Measurements from ENCODE around the gene IFT172.

IFT172 gene

DNA sequence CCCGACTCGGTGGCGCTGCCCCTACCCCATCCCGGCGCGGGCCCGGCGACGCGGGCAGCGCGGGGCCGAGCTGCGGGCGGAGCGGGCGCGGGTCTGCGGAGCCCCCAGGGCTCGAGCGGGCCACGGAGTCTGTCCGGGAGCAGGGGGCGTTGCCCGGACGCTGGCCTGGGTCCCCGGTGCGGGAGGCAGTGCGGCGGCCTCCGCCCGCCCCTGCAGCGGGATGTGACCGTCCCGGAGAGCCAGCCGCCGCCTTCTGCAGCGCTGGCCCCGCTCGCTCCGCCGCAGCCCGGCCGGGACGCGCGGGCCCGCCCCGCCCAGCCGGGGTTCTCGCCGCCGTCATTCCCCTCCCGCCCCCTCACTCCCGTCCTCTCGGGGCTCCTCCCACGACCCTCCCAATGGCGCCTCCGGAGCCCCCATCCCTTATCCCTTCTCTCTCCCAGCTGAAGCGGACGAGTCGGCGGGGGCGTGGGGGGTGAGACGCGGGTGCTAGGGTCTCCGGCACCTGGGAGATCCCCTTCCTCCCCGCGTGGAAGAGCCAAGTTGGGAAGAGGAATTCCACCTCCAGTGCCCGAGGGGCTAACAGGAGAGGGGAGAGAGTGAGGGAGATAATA is 5.5 kb upstream of the IFT172 start, which contains the start of gene FNDC4:
Gene FNDC4 (minus strand): TSS at position 257 of the 611 bp plus-strand sequence. CDS start 521 bp downstream, outside the sequence.
- Histone ChIP-seq H3K27ac (ENCODE audit: low read length) (no peak within 1 kb of the TSS), H3K4me2 (ENCODE audit: insufficient read depth, low read length) (no peak within 1 kb of the TSS), H3K4me1 (ENCODE audit: insufficient read depth, low read length) (no peaks in the 10 kb centered on the region), H3K9me3 (ENCODE audit: insufficient read depth, low read length, severe bottlenecking) (no peaks in the 10 kb centered on the region), H3K9ac (ENCODE audit: low read depth, low read length) (no peak within 1 kb of the TSS), H3K4me3 (ENCODE audit: low read depth in 1 of 2, low read length in 2 of 2) (no peak within 1 kb of the TSS), H3K36me3 (ENCODE audit: insufficient read depth, low read length) (no peaks in the 10 kb centered on the region), H3K27me3 (ENCODE audit: insufficient read depth, low read length, poor library complexity) (peaks cover 8% of the 10 kb centered on the region), H2AFZ (ENCODE audit: low read depth, low read length) (no peak within 1 kb of the TSS), H3K79me2 (ENCODE audit: insufficient read depth, low read length) (no peaks in the 10 kb centered on the region), H4K20me1 (ENCODE audit: insufficient read depth, low read length) (no peaks in the 10 kb centered on the region)
- no peak for TF ChIP-seq EZH2 (IDR thresholded peaks at IDR 0.05; ENCODE audit: borderline replicate concordance, low read depth, low read length, severe bottlenecking)
- TF ChIP-seq, protein P1, sequence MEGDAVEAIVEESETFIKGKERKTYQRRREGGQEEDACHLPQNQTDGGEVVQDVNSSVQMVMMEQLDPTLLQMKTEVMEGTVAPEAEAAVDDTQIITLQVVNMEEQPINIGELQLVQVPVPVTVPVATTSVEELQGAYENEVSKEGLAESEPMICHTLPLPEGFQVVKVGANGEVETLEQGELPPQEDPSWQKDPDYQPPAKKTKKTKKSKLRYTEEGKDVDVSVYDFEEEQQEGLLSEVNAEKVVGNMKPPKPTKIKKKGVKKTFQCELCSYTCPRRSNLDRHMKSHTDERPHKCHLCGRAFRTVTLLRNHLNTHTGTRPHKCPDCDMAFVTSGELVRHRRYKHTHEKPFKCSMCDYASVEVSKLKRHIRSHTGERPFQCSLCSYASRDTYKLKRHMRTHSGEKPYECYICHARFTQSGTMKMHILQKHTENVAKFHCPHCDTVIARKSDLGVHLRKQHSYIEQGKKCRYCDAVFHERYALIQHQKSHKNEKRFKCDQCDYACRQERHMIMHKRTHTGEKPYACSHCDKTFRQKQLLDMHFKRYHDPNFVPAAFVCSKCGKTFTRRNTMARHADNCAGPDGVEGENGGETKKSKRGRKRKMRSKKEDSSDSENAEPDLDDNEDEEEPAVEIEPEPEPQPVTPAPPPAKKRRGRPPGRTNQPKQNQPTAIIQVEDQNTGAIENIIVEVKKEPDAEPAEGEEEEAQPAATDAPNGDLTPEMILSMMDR (IDR thresholded peaks at IDR 0.05; ENCODE audit: borderline replicate concordance, extremely low read depth, low read length, poor library complexity, severe bottlenecking) = no peak
- DNase-seq (no peak), ATAC-seq (ENCODE audit: insufficient read depth, low read depth) (no peak)

DNA sequence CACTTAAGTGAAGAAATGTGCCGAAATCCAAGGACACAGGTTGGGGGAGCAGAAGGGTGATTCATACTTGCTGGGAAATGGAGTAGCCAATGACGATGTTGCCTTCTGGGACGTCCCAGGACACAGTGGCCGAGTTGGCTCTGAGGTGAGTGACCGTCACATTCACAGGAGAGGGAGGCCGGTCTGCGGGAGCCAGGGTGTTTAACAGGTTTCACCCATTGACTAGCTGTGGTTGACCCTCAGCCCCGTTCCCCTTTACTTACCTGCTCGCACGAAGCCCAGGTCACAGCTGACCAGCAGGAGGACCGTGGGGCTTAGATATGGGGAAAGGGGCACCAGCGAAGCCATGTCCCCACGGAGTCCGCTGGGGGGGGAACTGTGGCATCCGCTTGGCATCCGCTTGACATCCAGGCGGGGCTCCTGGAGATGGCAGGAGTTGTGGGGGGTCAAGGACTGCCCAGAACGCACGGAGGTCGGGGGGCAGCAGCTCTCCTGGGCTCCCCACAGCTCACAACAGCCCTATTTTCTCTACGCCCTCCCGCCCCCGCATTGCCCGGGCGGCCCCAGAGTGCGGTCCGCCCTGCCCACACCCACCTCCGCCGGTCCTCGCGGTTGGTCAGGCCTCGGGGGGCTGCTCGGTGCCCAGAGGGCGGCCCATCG is 4.9 kb upstream of the IFT172 start:
- Histone ChIP-seq H3K4me3 (ENCODE audit: low read depth in 1 of 2, low read length in 2 of 2) (no peak overlapping the region), H3K36me3 (ENCODE audit: insufficient read depth, low read length) (no peaks in the 10 kb centered on the region), H3K27ac (ENCODE audit: low read length) (no peak overlapping the region), H3K79me2 (ENCODE audit: insufficient read depth, low read length) (no peaks in the 10 kb centered on the region), H3K4me1 (ENCODE audit: insufficient read depth, low read length) (no peaks in the 10 kb centered on the region), H2AFZ (ENCODE audit: low read depth, low read length) (no peak overlapping the region), H3K9me3 (ENCODE audit: insufficient read depth, low read length, severe bottlenecking) (no peaks in the 10 kb centered on the region), H4K20me1 (ENCODE audit: insufficient read depth, low read length) (no peaks in the 10 kb centered on the region), H3K9ac (ENCODE audit: low read depth, low read length) (no peak overlapping the region), H3K4me2 (ENCODE audit: insufficient read depth, low read length) (no peak overlapping the region), H3K27me3 (ENCODE audit: insufficient read depth, low read length, poor library complexity) (peaks cover 8% of the 10 kb centered on the region)
- ATAC-seq (ENCODE audit: insufficient read depth, low read depth) (no peak), DNase-seq (no peak)
- TF ChIP-seq EZH2 (IDR thresholded peaks at IDR 0.05; ENCODE audit: borderline replicate concordance, low read depth, low read length, severe bottlenecking) = no peak
- TF ChIP-seq, protein P1 (IDR thresholded peaks at IDR 0.05; ENCODE audit: borderline replicate concordance, extremely low read depth, low read length, poor library complexity, severe bottlenecking) = no peak

DNA sequence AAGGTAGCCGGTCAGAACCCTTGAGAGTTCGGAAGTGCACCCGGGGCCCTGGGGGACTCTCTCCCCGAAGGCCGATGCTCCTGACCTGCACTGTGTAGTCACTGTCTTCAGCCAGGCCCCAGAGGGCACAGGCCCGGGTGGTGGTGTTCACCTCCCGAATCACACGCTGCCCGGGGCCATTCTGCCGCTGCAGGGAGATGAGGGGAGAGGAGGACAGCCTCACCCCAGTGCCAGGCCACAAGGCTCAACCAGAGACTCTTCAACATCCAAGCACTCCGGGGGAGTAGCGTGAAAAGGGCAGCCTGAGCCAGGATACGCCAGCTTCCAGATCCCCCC is 4.4 kb upstream of the IFT172 start:
- Histone ChIP-seq H3K27me3 (ENCODE audit: insufficient read depth, low read length, poor library complexity) (peaks cover 8% of the 10 kb centered on the region), H4K20me1 (ENCODE audit: insufficient read depth, low read length) (no peaks in the 10 kb centered on the region), H3K9me3 (ENCODE audit: insufficient read depth, low read length, severe bottlenecking) (no peaks in the 10 kb centered on the region), H3K4me1 (ENCODE audit: insufficient read depth, low read length) (no peaks in the 10 kb centered on the region), H3K4me3 (ENCODE audit: low read depth in 1 of 2, low read length in 2 of 2) (no peak overlapping the region), H3K27ac (ENCODE audit: low read length) (no peak overlapping the region), H3K4me2 (ENCODE audit: insufficient read depth, low read length) (no peak overlapping the region), H3K9ac (ENCODE audit: low read depth, low read length) (no peak overlapping the region), H3K79me2 (ENCODE audit: insufficient read depth, low read length) (no peaks in the 10 kb centered on the region), H2AFZ (ENCODE audit: low read depth, low read length) (no peak overlapping the region), H3K36me3 (ENCODE audit: insufficient read depth, low read length) (no peaks in the 10 kb centered on the region)
- no peak for TF ChIP-seq EZH2 (IDR thresholded peaks at IDR 0.05; ENCODE audit: borderline replicate concordance, low read depth, low read length, severe bottlenecking)
- TF ChIP-seq, protein P1 (IDR thresholded peaks at IDR 0.05; ENCODE audit: borderline replicate concordance, extremely low read depth, low read length, poor library complexity, severe bottlenecking) = no peak
- no peak for ATAC-seq (ENCODE audit: insufficient read depth, low read depth)
- DNase-seq = no peak

All from DND-41 (cell line).